Omental fat pad (tissue), 4 donors: ENCODE results near the gene OGDHL. TPM values are rescaled to one million over a fixed set of nuclear protein-coding genes. Genes with fewer than 3 reads are reported as not detected.

Experiments
- ATAC-seq: fragments of 150-250 bp; one replicate; pipeline ENCODE4 v1.9.1; 2016; ENCODE audit warnings: mild to moderate bottlenecking, moderate library complexity; ENCODE audit not compliant: low FRiP score
- DNase-seq: peaks from one replicate; pipeline ENCODE4 v3.0.0-alpha.2; 2019; ENCODE audit warnings: low spot score
- total RNA-seq, 4 donors: library from RNA; depleted of rRNA; stranded (reverse); fragments of >200 nt; gene quantifications; one replicate each; pipeline ENCODE4 v1.1.0, GENCODE V29; 2016
- TF ChIP-seq, protein P1 (sequence below), 3 donors: fragments of 450-650 bp; IDR thresholded peaks; one replicate each; pipeline ENCODE4 v1.5.1; 2016 to 2017; ENCODE audit warnings: antibody characterized with exemption in 3 of 3, mild to moderate bottlenecking in 3 of 3, moderate library complexity in 2 of 3

OGDHL gene
- 1 to 10 TPM in 1 of 4 donors, under 1 TPM in 1, not detected in 2; 0.65 to 1.2 TPM for total RNA-seq

DNA sequence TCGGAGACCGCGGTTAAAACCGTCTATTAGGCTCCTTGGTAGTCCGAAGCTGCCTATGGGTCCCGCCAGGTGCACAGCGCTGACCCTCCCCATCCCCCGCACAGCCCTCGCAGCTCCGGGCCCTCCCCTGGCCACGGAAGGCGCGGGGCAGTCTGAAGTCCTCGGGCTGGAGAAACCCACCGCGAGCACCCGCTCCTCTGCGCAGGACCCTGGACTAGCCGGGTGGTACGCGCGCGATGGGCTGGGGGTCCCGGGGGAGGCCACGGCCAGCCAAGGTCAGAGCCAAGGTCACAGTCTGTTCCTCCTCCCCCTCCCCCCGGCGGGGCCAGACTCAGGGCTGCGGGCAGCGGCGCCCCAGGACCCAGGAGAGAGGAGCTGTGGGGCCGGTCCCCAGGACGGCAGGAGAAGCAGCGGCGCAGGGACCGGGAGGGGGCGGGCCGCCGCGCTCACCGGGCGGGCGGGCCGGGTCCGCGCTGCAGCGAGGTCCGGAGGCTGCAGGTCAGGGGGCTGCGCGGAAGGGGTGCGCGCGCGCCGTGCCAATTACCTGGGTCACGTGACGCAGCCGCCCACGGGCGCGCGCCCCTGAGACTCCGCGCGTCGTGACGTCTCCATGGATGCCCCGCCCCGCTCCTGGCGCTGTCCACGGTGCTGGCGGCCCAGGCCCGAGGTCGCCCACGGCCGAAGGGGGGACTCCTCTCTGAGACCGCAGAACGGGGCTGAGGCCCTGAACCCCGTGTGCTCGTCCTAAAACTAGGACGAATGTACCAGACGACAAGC is at the start of gene OGDHL:
TSS of gene OGDHL (minus strand) at position 535 of the 777 bp plus-strand sequence. CDS start 3,731 bp downstream, outside the sequence.
- DNase-seq (no peak), ATAC-seq (peak; percentile 43)
- TF ChIP-seq, protein P1, sequence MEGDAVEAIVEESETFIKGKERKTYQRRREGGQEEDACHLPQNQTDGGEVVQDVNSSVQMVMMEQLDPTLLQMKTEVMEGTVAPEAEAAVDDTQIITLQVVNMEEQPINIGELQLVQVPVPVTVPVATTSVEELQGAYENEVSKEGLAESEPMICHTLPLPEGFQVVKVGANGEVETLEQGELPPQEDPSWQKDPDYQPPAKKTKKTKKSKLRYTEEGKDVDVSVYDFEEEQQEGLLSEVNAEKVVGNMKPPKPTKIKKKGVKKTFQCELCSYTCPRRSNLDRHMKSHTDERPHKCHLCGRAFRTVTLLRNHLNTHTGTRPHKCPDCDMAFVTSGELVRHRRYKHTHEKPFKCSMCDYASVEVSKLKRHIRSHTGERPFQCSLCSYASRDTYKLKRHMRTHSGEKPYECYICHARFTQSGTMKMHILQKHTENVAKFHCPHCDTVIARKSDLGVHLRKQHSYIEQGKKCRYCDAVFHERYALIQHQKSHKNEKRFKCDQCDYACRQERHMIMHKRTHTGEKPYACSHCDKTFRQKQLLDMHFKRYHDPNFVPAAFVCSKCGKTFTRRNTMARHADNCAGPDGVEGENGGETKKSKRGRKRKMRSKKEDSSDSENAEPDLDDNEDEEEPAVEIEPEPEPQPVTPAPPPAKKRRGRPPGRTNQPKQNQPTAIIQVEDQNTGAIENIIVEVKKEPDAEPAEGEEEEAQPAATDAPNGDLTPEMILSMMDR (IDR thresholded peaks at IDR 0.05), result no peak

DNA sequence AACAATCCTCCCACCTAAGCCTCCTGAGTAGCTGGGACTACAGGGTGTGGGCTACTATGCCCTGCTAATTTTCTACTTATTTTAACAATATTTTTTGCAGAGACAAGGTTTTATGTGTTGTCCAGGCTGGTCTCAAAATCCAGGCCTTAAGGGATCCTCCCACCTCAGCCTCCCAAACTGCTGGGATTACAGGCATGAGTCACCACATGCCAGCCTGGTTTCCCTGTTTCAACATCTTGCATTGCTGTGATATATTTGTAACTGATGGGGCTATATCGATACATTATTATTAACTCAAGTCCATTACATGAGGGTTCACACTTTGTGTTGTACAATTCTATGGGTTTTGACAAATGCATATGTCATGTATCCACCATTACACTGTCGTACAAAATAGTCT is 41.9 kb upstream of the OGDHL start:
- ATAC-seq (no peak), DNase-seq (no peak)
- TF ChIP-seq, protein P1 (IDR thresholded peaks at IDR 0.05), result no peak

DNA sequence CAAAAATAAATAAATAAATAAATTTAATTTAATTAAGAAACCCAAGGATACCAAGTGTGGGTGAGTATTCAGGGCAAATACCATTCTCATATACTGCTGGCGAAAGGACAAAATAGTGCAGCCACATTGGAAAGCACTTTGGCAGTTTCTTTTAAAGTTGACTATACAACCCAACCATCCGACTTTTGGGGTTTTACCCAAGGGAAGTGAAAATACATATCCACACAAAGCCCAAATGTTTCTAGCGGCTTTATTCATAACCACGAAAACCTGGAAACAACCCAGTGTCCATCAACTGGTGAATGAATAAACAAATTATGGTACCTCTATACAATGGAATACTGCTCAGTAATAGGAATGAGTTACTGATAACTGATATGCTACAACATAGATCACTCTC is 36.2 kb upstream of the OGDHL start:
- TF ChIP-seq, protein P1 (IDR thresholded peaks at IDR 0.05), result no peak
- ATAC-seq (no peak), DNase-seq (no peak)

DNA sequence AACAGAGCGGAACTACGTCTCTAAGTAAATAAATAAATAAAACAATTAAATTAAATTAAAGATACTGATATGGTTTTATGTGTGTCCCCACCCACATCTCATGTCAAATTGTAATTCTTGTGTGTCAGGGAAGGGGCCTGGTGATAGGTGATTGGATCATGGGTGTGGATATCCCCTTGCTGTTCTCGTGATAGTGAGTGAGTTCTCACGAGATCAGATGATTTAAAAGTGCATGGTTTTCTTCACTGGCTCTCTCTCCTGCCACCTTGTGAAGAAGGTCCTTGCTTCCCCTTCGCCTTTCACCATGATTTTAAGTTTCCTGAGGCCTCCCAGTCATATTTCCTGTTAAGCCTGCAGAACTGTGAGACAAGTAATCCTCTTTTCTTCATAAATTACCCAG is 29.0 kb upstream of the OGDHL start:
- TF ChIP-seq, protein P1 (IDR thresholded peaks at IDR 0.05), result no peak
- DNase-seq (no peak), ATAC-seq (no peak)

DNA sequence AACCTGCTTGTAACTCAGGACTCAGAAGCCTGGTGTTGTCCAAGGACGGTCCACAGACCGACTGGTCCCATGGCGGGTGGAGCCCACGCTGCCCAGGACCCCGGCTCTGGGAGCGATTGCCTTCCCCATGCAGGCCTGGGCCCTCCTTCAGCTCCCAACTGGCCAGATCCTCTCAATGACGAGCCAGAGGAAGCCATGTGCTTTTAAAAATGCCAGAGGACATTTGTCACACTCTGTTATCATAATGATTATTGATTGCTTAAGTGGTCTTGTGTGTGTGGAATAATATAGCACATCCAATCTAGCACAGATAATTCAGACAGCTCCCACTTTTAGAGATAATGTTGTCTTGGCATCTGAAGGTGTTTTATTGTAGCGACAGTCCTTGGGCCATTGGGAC is 22.6 kb upstream of the OGDHL start:
- ATAC-seq, result no peak

DNA sequence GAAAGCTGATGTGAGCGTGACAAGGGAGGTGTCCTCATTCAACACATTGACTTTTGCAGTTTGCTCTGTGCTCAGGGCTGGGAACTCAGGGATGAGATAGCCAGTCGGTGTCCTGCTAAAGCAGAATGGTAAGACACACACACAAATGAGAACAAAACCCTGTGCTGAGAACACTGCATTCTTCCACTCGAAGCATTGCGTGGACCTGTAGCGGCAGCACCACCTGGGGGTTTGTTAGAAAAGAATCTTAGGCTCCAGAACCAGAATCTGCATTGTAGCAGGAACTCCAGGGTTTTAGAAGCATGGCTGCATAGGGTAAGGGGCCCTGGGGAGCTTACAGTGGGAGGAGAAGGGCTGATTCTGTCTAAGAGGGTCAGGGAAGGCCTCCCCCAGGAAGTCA is 21.5 kb upstream of the OGDHL start:
- no peak for ATAC-seq
- DNase-seq, result no peak
- TF ChIP-seq, protein P1 (IDR thresholded peaks at IDR 0.05), result no peak

More for the DNA sequence above, 22.6 kb upstream of the OGDHL start:
- TF ChIP-seq, protein P1 (IDR thresholded peaks at IDR 0.05), result no peak
- DNase-seq, result no peak

DNA sequence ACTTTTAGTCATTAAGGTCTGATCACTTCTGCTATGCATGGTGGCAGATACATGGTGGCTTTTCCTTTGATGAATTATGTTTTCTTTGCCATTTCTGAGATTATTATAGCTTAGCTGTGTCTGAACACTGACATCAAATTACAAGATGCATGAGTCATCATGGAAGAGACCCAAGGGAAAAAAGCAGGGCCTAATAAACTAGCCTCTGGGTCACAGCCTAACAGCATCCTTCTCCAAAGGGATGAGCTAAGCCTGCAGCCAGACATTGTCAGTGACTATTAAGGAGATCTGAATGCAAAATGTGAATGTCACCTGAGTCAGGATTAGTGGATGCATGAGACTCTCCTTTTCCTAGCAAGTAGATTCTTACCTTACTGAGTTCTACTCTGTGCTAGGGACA is 19.1 kb upstream of the OGDHL start:
- DNase-seq, result no peak
- TF ChIP-seq, protein P1 (IDR thresholded peaks at IDR 0.05), result no peak

More for the DNA sequence above, 19.1 kb upstream of the OGDHL start:
- no peak for ATAC-seq
